Ishikawa (cell line): ENCODE data around the gene CTNND2.

Experiments
- CEBPB ChIP-seq: IDR thresholded peaks from 2 replicates; pipeline ENCODE4 v1.6.1; 2012
- CREB1 ChIP-seq: IDR thresholded peaks from 2 replicates; pipeline ENCODE4 v1.6.1; 2012; ENCODE audit warnings: low read depth
- EGR1 ChIP-seq: IDR thresholded peaks from 2 replicates; pipeline ENCODE4 v1.6.1; 2012
- EP300 ChIP-seq: IDR thresholded peaks from 2 replicates; pipeline ENCODE4 v1.6.1; 2012; ENCODE audit warnings: borderline replicate concordance
- FOXM1 ChIP-seq: IDR thresholded peaks from 2 replicates; pipeline ENCODE4 v1.6.1; 2012; ENCODE audit warnings: low read depth, borderline replicate concordance
- NFIC ChIP-seq: IDR thresholded peaks from 2 replicates; pipeline ENCODE4 v1.6.1; 2012
- RAD21 ChIP-seq: IDR thresholded peaks from 2 replicates; pipeline ENCODE4 v1.6.1; 2012; ENCODE audit warnings: low read depth
- REST ChIP-seq: IDR thresholded peaks from 2 replicates; pipeline ENCODE4 v1.6.1; 2012; ENCODE audit warnings: low read depth, mild to moderate bottlenecking
- TAF1 ChIP-seq: IDR thresholded peaks from 2 replicates; pipeline ENCODE4 v1.6.1; 2012; ENCODE audit warnings: low read depth, mild to moderate bottlenecking
- TCF12 ChIP-seq: IDR thresholded peaks from 2 replicates; pipeline ENCODE4 v1.6.1; 2012; ENCODE audit warnings: low read depth
- TEAD4 ChIP-seq: IDR thresholded peaks from 2 replicates; pipeline ENCODE4 v1.6.1; 2012
- YY1 ChIP-seq: IDR thresholded peaks from 2 replicates; pipeline ENCODE4 v1.6.1; 2012; ENCODE audit warnings: low read depth
- ZBTB7A ChIP-seq: IDR thresholded peaks from 2 replicates; pipeline ENCODE4 v1.6.1; 2012; ENCODE audit warnings: low read depth
- TF ChIP-seq, protein P1 (sequence below): IDR thresholded peaks from 2 replicates; pipeline ENCODE4 v1.6.1; 2012
- TF ChIP-seq, protein P2 (sequence below): IDR thresholded peaks from 2 replicates; pipeline ENCODE4 v1.6.1; 2012

Gene CTNND2

DNA sequence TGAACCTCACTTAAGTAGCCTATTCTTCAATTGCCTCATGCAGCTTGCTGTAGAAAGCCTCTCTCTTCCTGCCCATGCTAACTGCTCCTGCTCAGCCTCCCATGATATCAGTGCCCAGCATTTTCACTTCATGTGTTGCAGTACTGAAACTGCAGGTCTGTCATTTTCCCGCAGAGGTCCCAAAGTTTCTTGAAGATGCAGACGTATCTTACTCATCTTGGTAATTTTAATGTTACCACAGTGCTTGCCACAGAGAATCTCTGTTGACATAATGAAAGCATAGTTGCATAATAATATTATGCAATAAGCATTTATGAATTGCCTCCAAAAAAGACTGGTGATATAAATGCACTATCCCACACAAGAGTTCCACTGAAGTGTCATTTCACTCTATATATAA is 582.1 kb downstream of the CTNND2 start:
- TF ChIP-seq FOXM1, result no peak
- 0 out of 2 replicates have a peak, but pooled peaks have one; percentile 6 for TF ChIP-seq CEBPB

DNA sequence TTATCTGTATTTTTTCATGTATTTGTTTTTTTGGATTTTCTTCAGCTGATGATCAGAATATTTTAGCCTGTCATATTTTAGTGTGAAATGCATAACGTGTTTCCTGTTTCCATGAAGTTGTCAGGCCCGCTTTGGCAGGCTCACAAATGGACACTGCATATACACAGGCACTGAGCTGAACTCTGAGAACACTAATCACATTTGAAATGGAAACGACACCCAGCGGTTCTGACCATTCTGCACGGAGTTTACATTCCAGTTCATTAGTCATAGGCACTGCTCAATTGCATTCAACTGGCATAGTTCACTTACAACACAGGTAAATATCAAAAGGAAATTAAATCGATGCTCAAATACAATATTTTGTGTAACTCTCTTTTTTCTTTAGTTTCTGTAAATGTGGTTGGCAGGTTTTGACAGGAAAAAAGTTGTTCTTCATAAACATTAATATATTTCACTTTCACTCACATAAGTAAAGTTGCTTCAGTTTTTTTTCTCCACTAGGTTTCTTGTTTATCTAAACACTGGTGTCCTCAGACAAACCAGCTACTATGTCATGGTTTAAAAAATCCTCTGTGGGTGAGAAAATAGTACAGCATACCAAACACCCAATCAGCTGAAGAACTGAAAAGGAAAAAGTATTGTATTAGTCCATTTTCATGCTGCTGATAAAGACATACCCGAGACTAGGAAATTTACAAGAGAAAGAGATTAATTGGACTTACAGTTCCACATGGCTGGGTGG is 584.2 kb downstream of the CTNND2 start:
- no peak for TF ChIP-seq TCF12
- no peak for TF ChIP-seq RAD21
- TF ChIP-seq NFIC, result no peak
- TF ChIP-seq, protein P1, sequence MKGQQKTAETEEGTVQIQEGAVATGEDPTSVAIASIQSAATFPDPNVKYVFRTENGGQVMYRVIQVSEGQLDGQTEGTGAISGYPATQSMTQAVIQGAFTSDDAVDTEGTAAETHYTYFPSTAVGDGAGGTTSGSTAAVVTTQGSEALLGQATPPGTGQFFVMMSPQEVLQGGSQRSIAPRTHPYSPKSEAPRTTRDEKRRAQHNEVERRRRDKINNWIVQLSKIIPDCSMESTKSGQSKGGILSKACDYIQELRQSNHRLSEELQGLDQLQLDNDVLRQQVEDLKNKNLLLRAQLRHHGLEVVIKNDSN, result no peak
- no peak for TF ChIP-seq YY1
- TF ChIP-seq, protein P2, sequence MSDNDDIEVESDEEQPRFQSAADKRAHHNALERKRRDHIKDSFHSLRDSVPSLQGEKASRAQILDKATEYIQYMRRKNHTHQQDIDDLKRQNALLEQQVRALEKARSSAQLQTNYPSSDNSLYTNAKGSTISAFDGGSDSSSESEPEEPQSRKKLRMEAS, result no peak
- no peak for TF ChIP-seq FOXM1
- no peak for TF ChIP-seq TAF1
- TF ChIP-seq EGR1, result no peak
- no peak for TF ChIP-seq EP300
- no peak for TF ChIP-seq TEAD4
- TF ChIP-seq REST, result no peak
- no peak for TF ChIP-seq ZBTB7A
- no peak for TF ChIP-seq CEBPB
- TF ChIP-seq CREB1, result no peak

GRCh38 chr5:11311731-11312130 is 592.5 kb downstream of the CTNND2 start:
- TF ChIP-seq, protein P2, result no peak
- TF ChIP-seq TEAD4 (no peak), ZBTB7A (no peak), TCF12 (no peak), CREB1 (no peak), NFIC (no peak), REST (no peak), CEBPB (no peak), YY1 (no peak), FOXM1 (no peak), TAF1 (no peak), EP300 (no peak), RAD21 (no peak), EGR1 (no peak)
- TF ChIP-seq, protein P1, result no peak

- TF ChIP-seq RAD21 (no peak), FOXM1 (no peak), TAF1 (no peak), EGR1 (no peak), TEAD4 (no peak), YY1 (no peak), ZBTB7A (no peak), CEBPB (no peak), TCF12 (no peak), EP300 (no peak), REST (no peak), NFIC (no peak)
- TF ChIP-seq, protein P1, result no peak
- TF ChIP-seq, protein P2, result no peak
These were observed 593.0 kb downstream of the CTNND2 start for GRCh38 chr5:11311272-11311671.
